ENCODE data around the gene IVL.

DNA sequence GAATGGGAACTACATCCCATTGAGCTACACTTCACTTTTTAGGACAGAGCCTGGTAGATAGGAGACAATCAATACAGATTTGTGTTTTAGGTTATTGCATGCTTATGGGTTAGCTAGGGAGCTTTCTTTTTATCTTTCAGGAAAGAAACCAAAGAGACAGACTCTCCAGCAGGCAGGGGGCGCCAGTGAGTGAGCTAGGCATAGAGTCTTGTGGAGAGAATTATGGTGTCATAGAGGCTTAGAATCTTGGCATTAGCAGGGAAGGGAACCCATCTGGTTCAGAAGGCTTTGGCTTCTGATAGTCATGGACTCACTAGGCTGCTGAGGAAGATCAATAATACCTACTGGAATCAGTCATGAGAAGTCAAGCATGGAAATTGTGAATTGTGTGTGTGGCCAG is 30.3 kb upstream of the IVL start, which contains the start of gene SMCP:
- TF ChIP-seq CTCF (conservative IDR thresholded peaks at IDR 0.05; ENCODE audit: low read depth, low read length) (peak; percentile 63), EZH2phosphoT487 (IDR thresholded peaks at IDR 0.05; ENCODE audit: borderline replicate concordance, low read length) (no peak), EZH2 (IDR thresholded peaks at IDR 0.05; ENCODE audit: low read length, unreplicated experiment) (no peak)

Measured in PC-3 (cell line).